OCI-LY1 (cell line): ENCODE data around the gene FZD2.

Experiments used
- EZH2 ChIP-seq: fragments of 200-600 bp; sonication (generic), shearing (Covaris generic); IDR thresholded peaks from 2 replicates; pipeline ENCODE4 v1.8.0; 2017; ENCODE audit warnings: borderline replicate concordance, mixed run types, mild to moderate bottlenecking, antibody characterized with exemption, low read length, moderate library complexity, mixed read lengths
- TF ChIP-seq, protein P1 (sequence below): fragments of 200-600 bp; sonication (generic), shearing (Covaris generic); IDR thresholded peaks from 2 replicates; pipeline ENCODE4 v1.5.1; 2017; ENCODE audit warnings: mild to moderate bottlenecking, antibody characterized with exemption, low read length, moderate library complexity, mixed read lengths

DNA sequence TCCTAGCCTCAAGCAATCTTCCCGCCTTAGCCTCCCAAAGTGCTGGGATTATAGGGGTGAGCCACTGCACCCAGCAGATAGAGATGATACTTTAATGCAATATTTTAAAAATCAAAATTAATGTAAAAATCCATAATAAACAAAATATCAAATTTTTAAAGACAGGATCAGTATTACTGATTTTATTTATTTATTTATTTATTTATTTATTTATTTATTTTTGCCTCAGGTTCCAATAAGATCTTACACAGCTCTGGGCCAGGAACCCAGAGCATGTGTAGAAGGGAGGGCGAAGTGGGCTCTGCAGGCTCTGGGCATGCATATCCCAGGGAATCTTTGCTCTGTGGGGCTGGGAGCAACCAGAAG lies 41.6 kb downstream of the FZD2 start:
- TF ChIP-seq, protein P1, sequence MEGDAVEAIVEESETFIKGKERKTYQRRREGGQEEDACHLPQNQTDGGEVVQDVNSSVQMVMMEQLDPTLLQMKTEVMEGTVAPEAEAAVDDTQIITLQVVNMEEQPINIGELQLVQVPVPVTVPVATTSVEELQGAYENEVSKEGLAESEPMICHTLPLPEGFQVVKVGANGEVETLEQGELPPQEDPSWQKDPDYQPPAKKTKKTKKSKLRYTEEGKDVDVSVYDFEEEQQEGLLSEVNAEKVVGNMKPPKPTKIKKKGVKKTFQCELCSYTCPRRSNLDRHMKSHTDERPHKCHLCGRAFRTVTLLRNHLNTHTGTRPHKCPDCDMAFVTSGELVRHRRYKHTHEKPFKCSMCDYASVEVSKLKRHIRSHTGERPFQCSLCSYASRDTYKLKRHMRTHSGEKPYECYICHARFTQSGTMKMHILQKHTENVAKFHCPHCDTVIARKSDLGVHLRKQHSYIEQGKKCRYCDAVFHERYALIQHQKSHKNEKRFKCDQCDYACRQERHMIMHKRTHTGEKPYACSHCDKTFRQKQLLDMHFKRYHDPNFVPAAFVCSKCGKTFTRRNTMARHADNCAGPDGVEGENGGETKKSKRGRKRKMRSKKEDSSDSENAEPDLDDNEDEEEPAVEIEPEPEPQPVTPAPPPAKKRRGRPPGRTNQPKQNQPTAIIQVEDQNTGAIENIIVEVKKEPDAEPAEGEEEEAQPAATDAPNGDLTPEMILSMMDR: no peak
- TF ChIP-seq EZH2: no peak
